Transverse colon (tissue), 4 donors: ENCODE results near the gene MRPL16.

Experiments
- POLR2A ChIP-seq: fragments of 450-650 bp; IDR thresholded peaks from one replicate; pipeline ENCODE4 v1.6.1; 2016; ENCODE audit warnings: antibody characterized with exemption, mild to moderate bottlenecking, moderate library complexity
- POLR2AphosphoS5 ChIP-seq, 3 donors: sonication (generic); formaldehyde crosslinking; IDR thresholded peaks; one replicate each; pipeline ENCODE4 v1.6.1; 2016; ENCODE audit warnings: antibody characterized with exemption in 3 of 3
- TF ChIP-seq, protein P1 (sequence below), 5 experiments: fragments of 200-600 bp in 3 of 5; fragments of 450-650 bp in 2 of 5; sonication (generic) in 3 of 5; IDR thresholded peaks; 1 replicate in 2 of 5; 2 replicates in 3 of 5; pipeline ENCODE4 v1.5.1; 2016 to 2017; ENCODE audit warnings: antibody characterized with exemption in 5 of 5, inconsistent platforms in 3 of 5, mild to moderate bottlenecking in 2 of 5, moderate library complexity in 1 of 5

DNA sequence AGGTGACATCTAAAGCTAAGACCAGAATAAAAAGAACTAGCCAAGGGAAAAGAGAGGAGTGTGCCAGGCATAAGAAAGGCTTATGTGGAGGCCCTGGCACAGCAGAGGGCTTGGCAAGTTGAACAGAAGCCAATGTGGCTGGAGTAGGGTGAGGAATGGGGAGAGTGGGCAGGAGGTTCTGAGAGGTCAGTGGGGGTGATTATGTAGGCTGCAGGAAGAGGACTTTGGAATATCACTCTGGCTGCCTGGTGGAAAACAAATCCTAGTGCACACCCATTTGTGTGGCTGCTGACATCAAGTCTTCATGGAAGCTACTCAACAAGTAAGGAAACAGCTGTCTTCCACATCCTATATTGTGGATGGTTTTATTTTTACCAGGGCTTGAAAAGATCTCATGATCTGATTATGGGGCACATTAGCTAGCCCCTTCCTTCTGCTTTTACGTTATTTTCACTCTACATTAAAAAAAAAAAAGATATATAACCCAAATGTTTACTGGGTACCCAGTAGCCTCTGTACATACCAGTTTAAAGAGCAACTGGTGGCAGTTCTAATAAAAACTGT, 3.4 kb downstream of the MRPL16 start:
- TF ChIP-seq POLR2AphosphoS5 (IDR thresholded peaks at IDR 0.05) (peak in 2 of 3 donors; percentile 13 to 28), POLR2A (no peak)
- TF ChIP-seq, protein P1, sequence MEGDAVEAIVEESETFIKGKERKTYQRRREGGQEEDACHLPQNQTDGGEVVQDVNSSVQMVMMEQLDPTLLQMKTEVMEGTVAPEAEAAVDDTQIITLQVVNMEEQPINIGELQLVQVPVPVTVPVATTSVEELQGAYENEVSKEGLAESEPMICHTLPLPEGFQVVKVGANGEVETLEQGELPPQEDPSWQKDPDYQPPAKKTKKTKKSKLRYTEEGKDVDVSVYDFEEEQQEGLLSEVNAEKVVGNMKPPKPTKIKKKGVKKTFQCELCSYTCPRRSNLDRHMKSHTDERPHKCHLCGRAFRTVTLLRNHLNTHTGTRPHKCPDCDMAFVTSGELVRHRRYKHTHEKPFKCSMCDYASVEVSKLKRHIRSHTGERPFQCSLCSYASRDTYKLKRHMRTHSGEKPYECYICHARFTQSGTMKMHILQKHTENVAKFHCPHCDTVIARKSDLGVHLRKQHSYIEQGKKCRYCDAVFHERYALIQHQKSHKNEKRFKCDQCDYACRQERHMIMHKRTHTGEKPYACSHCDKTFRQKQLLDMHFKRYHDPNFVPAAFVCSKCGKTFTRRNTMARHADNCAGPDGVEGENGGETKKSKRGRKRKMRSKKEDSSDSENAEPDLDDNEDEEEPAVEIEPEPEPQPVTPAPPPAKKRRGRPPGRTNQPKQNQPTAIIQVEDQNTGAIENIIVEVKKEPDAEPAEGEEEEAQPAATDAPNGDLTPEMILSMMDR (IDR thresholded peaks at IDR 0.05) = no peak
